Subcutaneous abdominal adipose tissue (tissue), 5 donors: ENCODE data around the gene FLII.

Source experiments
- H3K27ac ChIP-seq: one replicate; pipeline ENCODE4 v1.7.0; 2013; ENCODE audit warnings: low read depth, mild to moderate bottlenecking, inconsistent platforms, low read length, moderate library complexity
- H3K27me3 ChIP-seq, 5 donors: one replicate each; pipeline ENCODE4 v1.7.0; 2013; ENCODE audit warnings: low read length in 5 of 5, inconsistent platforms in 1 of 5; ENCODE audit not compliant: control insufficient read depth in 5 of 5, insufficient read depth in 4 of 5
- H3K36me3 ChIP-seq, 5 donors: one replicate each; pipeline ENCODE4 v1.7.0; 2013; ENCODE audit warnings: low read length in 5 of 5; ENCODE audit not compliant: control insufficient read depth in 5 of 5, insufficient read depth in 5 of 5
- H3K4me1 ChIP-seq, 5 donors: one replicate each; pipeline ENCODE4 v1.7.0; 2013; ENCODE audit warnings: low read length in 5 of 5, mild to moderate bottlenecking in 3 of 5, moderate library complexity in 1 of 5; ENCODE audit not compliant: control insufficient read depth in 5 of 5, insufficient read depth in 5 of 5
- H3K4me3 ChIP-seq, 5 donors: one replicate each; pipeline ENCODE4 v1.7.0; 2013; ENCODE audit warnings: low read length in 5 of 5, low read depth in 1 of 5
- H3K9ac ChIP-seq, 5 donors: one replicate each; pipeline ENCODE4 v1.7.0; 2013; ENCODE audit warnings: low read length in 5 of 5, mild to moderate bottlenecking in 4 of 5, moderate library complexity in 3 of 5
- H3K9me3 ChIP-seq, 5 donors: one replicate each; pipeline ENCODE4 v1.7.0; 2013; ENCODE audit warnings: low read length in 5 of 5; ENCODE audit not compliant: control insufficient read depth in 5 of 5
- donor health status: healthy.
- donor health status: healthy.
- donor health status: healthy.
- donor health status: healthy.
- donor health status: healthy.

Gene FLII

GRCh38 chr17:18253947-18254821 is 4.4 kb downstream of the FLII start:
- no peak overlapping the region for H3K9ac ChIP-seq
- peaks cover 0 to 74% (median 71%) of the 10 kb centered on the region in 5 donors for H3K36me3 ChIP-seq

GRCh38 chr17:18253187-18253884 is 5.2 kb downstream of the FLII start:
- H3K9me3 ChIP-seq = no peaks in the 10 kb centered on the region

More at GRCh38 chr17:18253947-18254821, 4.4 kb downstream of the FLII start:
- Histone ChIP-seq H3K9me3 (no peaks in the 10 kb centered on the region), H3K4me3 (no peak overlapping the region), H3K27me3 (no peaks in the 10 kb centered on the region), H3K27ac (no peak overlapping the region), H3K4me1 (peaks cover 5 to 24% (median 24%) of the 10 kb centered on the region in 5 donors)

GRCh38 chr17:18252160-18252559 is 6.4 kb downstream of the FLII start:
- H3K9ac ChIP-seq = no peak overlapping the region
- H3K4me1 ChIP-seq = peaks cover 10 to 32% (median 31%) of the 10 kb centered on the region in 5 donors
- peaks cover 0 to 95% (median 87%) of the 10 kb centered on the region in 5 donors for H3K36me3 ChIP-seq
- H3K27ac ChIP-seq = no peak overlapping the region
- H3K4me3 ChIP-seq = no peak overlapping the region
- no peaks in the 10 kb centered on the region for H3K9me3 ChIP-seq
- no peaks in the 10 kb centered on the region for H3K27me3 ChIP-seq

More at GRCh38 chr17:18253187-18253884, 5.2 kb downstream of the FLII start:
- no peak overlapping the region for H3K9ac ChIP-seq
- no peak overlapping the region for H3K4me3 ChIP-seq
- peaks cover 0 to 83% (median 78%) of the 10 kb centered on the region in 5 donors for H3K36me3 ChIP-seq
- H3K27me3 ChIP-seq = no peaks in the 10 kb centered on the region
- H3K27ac ChIP-seq = no peak overlapping the region
- H3K4me1 ChIP-seq = peaks cover 5 to 28% (median 27%) of the 10 kb centered on the region in 5 donors

GRCh38 chr17:18251204-18251603 is 7.3 kb downstream of the FLII start:
- Histone ChIP-seq H3K27ac (no peak overlapping the region), H3K27me3 (no peaks in the 10 kb centered on the region), H3K4me3 (no peak overlapping the region), H3K4me1 (peaks cover 3 to 24% (median 21%) of the 10 kb centered on the region in 5 donors), H3K36me3 (peaks cover 0 to 98% (median 89%) of the 10 kb centered on the region in 5 donors), H3K9ac (no peak overlapping the region), H3K9me3 (no peaks in the 10 kb centered on the region)

- Histone ChIP-seq H3K4me1 (peaks cover 3 to 23% (median 20%) of the 10 kb centered on the region in 5 donors), H3K9ac (no peak overlapping the region), H3K4me3 (no peak overlapping the region), H3K27ac (no peak overlapping the region), H3K36me3 (peaks cover 0 to 98% (median 89%) of the 10 kb centered on the region in 5 donors), H3K27me3 (no peaks in the 10 kb centered on the region), H3K9me3 (no peaks in the 10 kb centered on the region)
Measured at GRCh38 chr17:18250708-18251107, 7.8 kb downstream of the FLII start.

- Histone ChIP-seq H3K9ac (no peak overlapping the region), H3K4me1 (peaks cover 3 to 23% (median 20%) of the 10 kb centered on the region in 5 donors), H3K9me3 (no peaks in the 10 kb centered on the region), H3K27ac (no peak overlapping the region), H3K27me3 (no peaks in the 10 kb centered on the region), H3K36me3 (peaks cover 0 to 98% (median 89%) of the 10 kb centered on the region in 5 donors), H3K4me3 (no peak overlapping the region)
Measured at GRCh38 chr17:18250259-18250658, 8.3 kb downstream of the FLII start.

- Histone ChIP-seq H3K36me3 (peaks cover 0 to 96% (median 84%) of the 10 kb centered on the region in 5 donors), H3K27ac (no peak overlapping the region)
Measured at GRCh38 chr17:18248811-18249210, 9.7 kb downstream of the FLII start.

GRCh38 chr17:18248300-18248731 is 10.2 kb downstream of the FLII start:
- Histone ChIP-seq H3K36me3 (peaks cover 0 to 96% (median 84%) of the 10 kb centered on the region in 5 donors), H3K9ac (peak overlapping the region in 1 of 5 donors; percentile 15), H3K4me3 (no peak overlapping the region), H3K27ac (peak overlapping the region; percentile 17), H3K9me3 (no peaks in the 10 kb centered on the region), H3K27me3 (no peaks in the 10 kb centered on the region), H3K4me1 (peaks cover 3 to 23% (median 20%) of the 10 kb centered on the region in 5 donors)

More at GRCh38 chr17:18248811-18249210, 9.7 kb downstream of the FLII start:
- H3K9ac ChIP-seq = peak overlapping the region in 1 of 5 donors; percentile 15
- no peaks in the 10 kb centered on the region for H3K9me3 ChIP-seq
- H3K27me3 ChIP-seq = no peaks in the 10 kb centered on the region
- H3K4me3 ChIP-seq = no peak overlapping the region
- H3K4me1 ChIP-seq = peaks cover 3 to 23% (median 20%) of the 10 kb centered on the region in 5 donors

- H3K4me1 ChIP-seq = peaks cover 3 to 23% (median 20%) of the 10 kb centered on the region in 5 donors
Measured at GRCh38 chr17:18247613-18248001, 10.9 kb downstream of the FLII start.

More at GRCh38 chr17:18247613-18248001, 10.9 kb downstream of the FLII start:
- Histone ChIP-seq H3K9ac (no peak overlapping the region), H3K9me3 (no peaks in the 10 kb centered on the region), H3K4me3 (no peak overlapping the region), H3K27me3 (no peaks in the 10 kb centered on the region), H3K27ac (peak overlapping the region; percentile 17), H3K36me3 (peaks cover 0 to 93% (median 81%) of the 10 kb centered on the region in 5 donors)
